ENCODE results near the gene OR6S1. TPM values are rescaled to one million over a fixed set of nuclear protein-coding genes. Genes with fewer than 3 reads are reported as not detected.
A peak's percentile ranks its signal among the peaks of the same experiment; 100 is the strongest.

Gene OR6S1
- total and polyA plus RNA-seq, 10 of the 15 experiments (the other 5 are each of a cell fraction or from before 2014, with no cell fraction given): 0.22 to 0.67 (median 0.43) TPM; not detected in 4

GRCh38 chr14:20683125-20683890, 41.8 kb upstream of the OR6S1 start:
- no peaks in the 10 kb centered on the region for H3K9me3 ChIP-seq (replicated peaks; ENCODE audit: control insufficient read depth, insufficient read depth, low read length)
- peak overlapping the region; percentile 99 for H3K27ac ChIP-seq (ENCODE audit: control insufficient read depth, insufficient read depth)
- H3K27me3 ChIP-seq (replicated peaks in 1 of 2; ENCODE audit: control insufficient read depth in 2 of 2, insufficient read depth in 2 of 2, low read length in 1 of 2): no peaks in the 10 kb centered on the region
- CTCF ChIA-PET: interaction anchor here (0.6 to 11.0 kb wide), 17 partner anchors 9 to 421 kb away, joined by 3 to 214 read pairs (median 4); partner anchors contain the start of genes CCNB1IP1, PARP2 and PIP4P1
- BruUV-seq (replicated peaks): no TSS peak
- no peaks in the 10 kb centered on the region for H3K79me2 ChIP-seq (ENCODE audit: control insufficient read depth, insufficient read depth, low read length)
- SMC1A ChIA-PET (ENCODE audit: uncharacterized antibody, unreplicated experiment): interaction anchor here (0.9 to 8.9 kb wide), 19 partner anchors 9 to 355 kb away, joined by 3 to 150 read pairs (median 4); no protein-coding TSS in a partner anchor
- RAD21 ChIA-PET (ENCODE audit: unreplicated experiment): interaction anchor here (0.6 to 8.9 kb wide), 14 partner anchors 13 to 355 kb away, joined by 3 to 156 read pairs (median 8); partner anchors contain the start of genes CCNB1IP1 and PARP2
- H3K4me2 ChIP-seq (ENCODE audit: control insufficient read depth, insufficient read depth): peak overlapping the region; percentile 97
- in situ Hi-C loops (cut with MboI): loop anchor here (5.0 kb wide), 3 partner anchors 51 to 351 kb away; partner anchors contain the start of genes CCNB1IP1 and PIP4P1
- POLR2A ChIA-PET: interaction anchor here (0.7 to 5.6 kb wide), 8 partner anchors 14 to 340 kb away, joined by 3 to 69 read pairs (median 11); partner anchors contain the start of genes PARP2 and PIP4P1
- H3K9ac ChIP-seq (ENCODE audit: control insufficient read depth, insufficient read depth, low read length): peak overlapping the region; percentile 93
- H4K20me1 ChIP-seq (ENCODE audit: control insufficient read depth, insufficient read depth): no peaks in the 10 kb centered on the region
- H3K4me1 ChIP-seq (ENCODE audit: control insufficient read depth, insufficient read depth, low read length): peaks cover 23% of the 10 kb centered on the region
- intact Hi-C loops (cut with micrococcal nuclease; ENCODE audit: unreplicated experiment): loop anchor here (1.0 to 5.0 kb wide), 5 partner anchors 52 to 357 kb away; partner anchors contain the start of genes PIP4P1 and TEP1
- FAIRE-seq (no peak), DNase-seq (ENCODE audit: low read depth, low spot score) (peak; percentile 96), ATAC-seq (peak; percentile 49)
- WGBS (ENCODE audit: insufficient coverage, insufficient replicate concordance, low lambda C conversion rate, missing lambda C conversion rate): under 1% methylated on average over 38 of the region's 38 CpGs
- H3K4me3 ChIP-seq: peak overlapping the region; percentile 73
- peak overlapping the region; percentile 90 for H2AFZ ChIP-seq (ENCODE audit: control insufficient read depth, low read depth, low read length)
- H3K36me3 ChIP-seq (ENCODE audit: control insufficient read depth in 2 of 2, insufficient read depth in 2 of 2, low read length in 1 of 2): no peaks in the 10 kb centered on the region
- TF ChIP-seq SREBF2 (IDR thresholded peaks at IDR 0.05; ENCODE audit: low read length): peak; percentile 92
- TF ChIP-seq, protein P1, sequence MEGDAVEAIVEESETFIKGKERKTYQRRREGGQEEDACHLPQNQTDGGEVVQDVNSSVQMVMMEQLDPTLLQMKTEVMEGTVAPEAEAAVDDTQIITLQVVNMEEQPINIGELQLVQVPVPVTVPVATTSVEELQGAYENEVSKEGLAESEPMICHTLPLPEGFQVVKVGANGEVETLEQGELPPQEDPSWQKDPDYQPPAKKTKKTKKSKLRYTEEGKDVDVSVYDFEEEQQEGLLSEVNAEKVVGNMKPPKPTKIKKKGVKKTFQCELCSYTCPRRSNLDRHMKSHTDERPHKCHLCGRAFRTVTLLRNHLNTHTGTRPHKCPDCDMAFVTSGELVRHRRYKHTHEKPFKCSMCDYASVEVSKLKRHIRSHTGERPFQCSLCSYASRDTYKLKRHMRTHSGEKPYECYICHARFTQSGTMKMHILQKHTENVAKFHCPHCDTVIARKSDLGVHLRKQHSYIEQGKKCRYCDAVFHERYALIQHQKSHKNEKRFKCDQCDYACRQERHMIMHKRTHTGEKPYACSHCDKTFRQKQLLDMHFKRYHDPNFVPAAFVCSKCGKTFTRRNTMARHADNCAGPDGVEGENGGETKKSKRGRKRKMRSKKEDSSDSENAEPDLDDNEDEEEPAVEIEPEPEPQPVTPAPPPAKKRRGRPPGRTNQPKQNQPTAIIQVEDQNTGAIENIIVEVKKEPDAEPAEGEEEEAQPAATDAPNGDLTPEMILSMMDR (IDR thresholded peaks at IDR 0.05 in 2 of 3, conservative IDR thresholded peaks at IDR 0.05 in 1 of 3; ENCODE audit: control insufficient read depth in 2 of 3, extremely low read depth in 1 of 3, insufficient read depth in 1 of 3, low read depth in 3 of 3, low read length in 3 of 3): no peak
- TF ChIP-seq BHLHE40 (IDR thresholded peaks at IDR 0.05; ENCODE audit: borderline replicate concordance in 1 of 2, low read depth in 2 of 2, low read length in 1 of 2): no peak
- TF ChIP-seq, protein P2, sequence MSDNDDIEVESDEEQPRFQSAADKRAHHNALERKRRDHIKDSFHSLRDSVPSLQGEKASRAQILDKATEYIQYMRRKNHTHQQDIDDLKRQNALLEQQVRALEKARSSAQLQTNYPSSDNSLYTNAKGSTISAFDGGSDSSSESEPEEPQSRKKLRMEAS (IDR thresholded peaks at IDR 0.05; ENCODE audit: low read depth, low read length): no peak
- TF ChIP-seq ZZZ3 (IDR thresholded peaks at IDR 0.05; ENCODE audit: control insufficient read depth, insufficient read length, low read depth): no peak
- TF ChIP-seq FOXM1 (IDR thresholded peaks at IDR 0.05; ENCODE audit: low read depth, low read length): peak; percentile 51; the same call in 1 of the 2 replicates
- TF ChIP-seq CBFB (IDR thresholded peaks at IDR 0.05; ENCODE audit: low read depth): peak; percentile 75
- no peak for TF ChIP-seq DPF2 (IDR thresholded peaks at IDR 0.05)
- 0 out of 2 replicates have a peak, but pooled peaks have one; percentile 7 for TF ChIP-seq IRF4 (IDR thresholded peaks at IDR 0.05; ENCODE audit: low read depth, low read length)
- no peak for TF ChIP-seq SUZ12 (IDR thresholded peaks at IDR 0.05; ENCODE audit: unreplicated experiment)
- TF ChIP-seq ETV6 (conservative IDR thresholded peaks at IDR 0.05 in 1 of 2, IDR thresholded peaks at IDR 0.05 in 1 of 2; ENCODE audit: borderline replicate concordance in 1 of 2, low read depth in 1 of 2): peak in 1 of 2 experiments; percentile 44; a peak in 1 of 4 replicates
- 0 out of 2 replicates have a peak, but pooled peaks have one; percentile 4 for TF ChIP-seq ASH2L (IDR thresholded peaks at IDR 0.05; ENCODE audit: borderline replicate concordance, low read depth)
- 0 out of 2 replicates have a peak, but pooled peaks have one; percentile 6 for TF ChIP-seq IKZF1 (conservative IDR thresholded peaks at IDR 0.05)
- TF ChIP-seq EP300 (IDR thresholded peaks at IDR 0.05; ENCODE audit: borderline replicate concordance in 1 of 2, control insufficient read depth in 1 of 2, low read depth in 2 of 2, low read length in 2 of 2): peak in 1 of 2 experiments; percentile 21; a peak in 1 of 4 replicates
- TF ChIP-seq, protein P3, sequence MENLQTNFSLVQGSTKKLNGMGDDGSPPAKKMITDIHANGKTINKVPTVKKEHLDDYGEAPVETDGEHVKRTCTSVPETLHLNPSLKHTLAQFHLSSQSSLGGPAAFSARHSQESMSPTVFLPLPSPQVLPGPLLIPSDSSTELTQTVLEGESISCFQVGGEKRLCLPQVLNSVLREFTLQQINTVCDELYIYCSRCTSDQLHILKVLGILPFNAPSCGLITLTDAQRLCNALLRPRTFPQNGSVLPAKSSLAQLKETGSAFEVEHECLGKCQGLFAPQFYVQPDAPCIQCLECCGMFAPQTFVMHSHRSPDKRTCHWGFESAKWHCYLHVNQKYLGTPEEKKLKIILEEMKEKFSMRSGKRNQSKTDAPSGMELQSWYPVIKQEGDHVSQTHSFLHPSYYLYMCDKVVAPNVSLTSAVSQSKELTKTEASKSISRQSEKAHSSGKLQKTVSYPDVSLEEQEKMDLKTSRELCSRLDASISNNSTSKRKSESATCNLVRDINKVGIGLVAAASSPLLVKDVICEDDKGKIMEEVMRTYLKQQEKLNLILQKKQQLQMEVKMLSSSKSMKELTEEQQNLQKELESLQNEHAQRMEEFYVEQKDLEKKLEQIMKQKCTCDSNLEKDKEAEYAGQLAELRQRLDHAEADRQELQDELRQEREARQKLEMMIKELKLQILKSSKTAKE (IDR thresholded peaks at IDR 0.05; ENCODE audit: low read depth, poor library complexity, severe bottlenecking): peak; percentile 19
- TF ChIP-seq ZNF217 (IDR thresholded peaks at IDR 0.05): peak; percentile 44; the same call in 1 of the 2 replicates
- peak; percentile 86 for TF ChIP-seq RUNX3 (IDR thresholded peaks at IDR 0.05; ENCODE audit: low read length)

Data from GM12878 (cell line).